PC-9 (cell line): ENCODE measurements around the gene IL3.

ENCODE experiments used
- EZH2 ChIP-seq: fragments of 200-600 bp; sonication (generic); IDR thresholded peaks from 2 replicates; pipeline ENCODE4 v1.8.0; 2017; ENCODE audit warnings: antibody characterized with exemption, low read depth
- TF ChIP-seq, protein P1 (sequence below): fragments of 200-600 bp; sonication (generic); conservative IDR thresholded peaks from 2 replicates; pipeline ENCODE4 v1.6.1; 2017; ENCODE audit warnings: mixed run types, antibody characterized with exemption, mild to moderate bottlenecking, moderate library complexity

DNA sequence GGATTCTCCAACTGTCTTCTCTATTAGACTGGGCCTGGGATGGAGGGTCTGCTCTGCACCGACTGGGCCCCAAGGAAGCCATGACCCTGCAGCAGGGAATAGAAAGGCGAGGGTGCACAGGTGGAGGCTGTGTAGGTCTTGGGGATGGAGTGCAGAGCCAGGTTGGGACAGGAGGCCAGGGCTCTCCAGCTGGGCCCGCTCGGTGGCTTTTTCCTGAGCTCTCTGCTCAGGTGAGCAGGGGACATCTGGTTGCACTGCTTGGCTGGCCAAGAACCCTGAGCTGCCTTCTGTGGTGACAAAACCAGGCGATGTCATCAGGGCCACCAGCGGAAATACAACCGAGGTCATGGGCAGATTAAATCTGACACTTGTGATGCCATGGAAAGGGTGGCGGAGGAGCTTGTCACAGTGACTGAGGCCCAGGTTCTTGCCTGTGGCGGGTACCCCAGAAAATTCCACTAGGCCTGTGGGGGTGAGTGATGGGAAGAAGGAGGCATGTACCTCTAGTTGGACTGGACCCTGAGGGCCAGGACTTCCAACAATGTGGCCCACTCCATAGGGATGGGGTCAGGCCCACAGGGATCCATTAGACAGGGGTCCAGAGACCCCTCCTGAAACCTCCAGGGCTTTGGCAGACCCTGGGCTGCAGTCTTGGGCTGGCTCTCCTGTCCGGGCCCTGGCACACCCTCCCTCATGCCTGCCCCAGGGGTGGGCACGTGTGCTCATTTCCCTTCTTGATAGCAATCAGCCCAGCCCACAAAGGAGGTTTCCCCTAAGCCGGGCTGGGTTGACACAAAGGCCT, 4.4 kb upstream of the IL3 start:
- TF ChIP-seq, protein P1, sequence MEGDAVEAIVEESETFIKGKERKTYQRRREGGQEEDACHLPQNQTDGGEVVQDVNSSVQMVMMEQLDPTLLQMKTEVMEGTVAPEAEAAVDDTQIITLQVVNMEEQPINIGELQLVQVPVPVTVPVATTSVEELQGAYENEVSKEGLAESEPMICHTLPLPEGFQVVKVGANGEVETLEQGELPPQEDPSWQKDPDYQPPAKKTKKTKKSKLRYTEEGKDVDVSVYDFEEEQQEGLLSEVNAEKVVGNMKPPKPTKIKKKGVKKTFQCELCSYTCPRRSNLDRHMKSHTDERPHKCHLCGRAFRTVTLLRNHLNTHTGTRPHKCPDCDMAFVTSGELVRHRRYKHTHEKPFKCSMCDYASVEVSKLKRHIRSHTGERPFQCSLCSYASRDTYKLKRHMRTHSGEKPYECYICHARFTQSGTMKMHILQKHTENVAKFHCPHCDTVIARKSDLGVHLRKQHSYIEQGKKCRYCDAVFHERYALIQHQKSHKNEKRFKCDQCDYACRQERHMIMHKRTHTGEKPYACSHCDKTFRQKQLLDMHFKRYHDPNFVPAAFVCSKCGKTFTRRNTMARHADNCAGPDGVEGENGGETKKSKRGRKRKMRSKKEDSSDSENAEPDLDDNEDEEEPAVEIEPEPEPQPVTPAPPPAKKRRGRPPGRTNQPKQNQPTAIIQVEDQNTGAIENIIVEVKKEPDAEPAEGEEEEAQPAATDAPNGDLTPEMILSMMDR, result no peak
- TF ChIP-seq EZH2, result no peak
